GM23338 (cell line): ENCODE measurements around the gene POR. TPM values are rescaled to one million over a fixed set of nuclear protein-coding genes. Genes with fewer than 3 reads are reported as not detected.

Source experiments
- ATAC-seq: fragments of 200-7000 bp; cut with Tn5 transposase; 3 replicates; pipeline ENCODE4 v1.9.1; 2020
- DNase-seq: peaks from one replicate; pipeline ENCODE4 v3.0.0-alpha.2; 2015; ENCODE audit warnings: low spot score
- H2AFZ ChIP-seq: fragments of 200-600 bp; sonication (generic); 2 replicates; pipeline ENCODE4 v1.8.0; 2016; ENCODE audit warnings: antibody characterized with exemption, mild to moderate bottlenecking, moderate library complexity
- H3F3A ChIP-seq: fragments of 200-600 bp; sonication (generic); replicated peaks from 2 replicates; pipeline ENCODE4 v1.8.0; 2017; ENCODE audit warnings: antibody characterized with exemption, mixed run types, low read depth
- H3K27ac ChIP-seq: fragments of 200-600 bp; sonication (generic); 2 replicates; pipeline ENCODE4 v1.6.1; 2016; ENCODE audit warnings: low read depth
- H3K27me3 ChIP-seq: fragments of 200-600 bp; sonication (generic); 2 replicates; pipeline ENCODE4 v1.8.0; 2016; ENCODE audit warnings: mild to moderate bottlenecking, mixed run types, moderate library complexity; ENCODE audit not compliant: insufficient read depth
- H3K36me3 ChIP-seq: fragments of 200-600 bp; sonication (generic); 2 replicates; pipeline ENCODE4 v1.8.0; 2016; ENCODE audit warnings: mild to moderate bottlenecking; ENCODE audit not compliant: insufficient read depth
- H3K4me1 ChIP-seq: fragments of 200-600 bp; sonication (generic); 2 replicates; pipeline ENCODE4 v1.8.0; 2016; ENCODE audit warnings: mild to moderate bottlenecking, moderate library complexity; ENCODE audit not compliant: insufficient read depth
- H3K4me2 ChIP-seq: fragments of 200-600 bp; sonication (generic); 2 replicates; pipeline ENCODE4 v1.7.1; 2017; ENCODE audit warnings: mixed run types
- H3K4me3 ChIP-seq: fragments of 200-600 bp; sonication (generic); 2 replicates; pipeline ENCODE4 v1.6.1; 2016; ENCODE audit warnings: mixed run types
- H3K79me2 ChIP-seq: fragments of 200-600 bp; sonication (generic); replicated peaks from 2 replicates; pipeline ENCODE4 v1.8.0; 2017; ENCODE audit warnings: mild to moderate bottlenecking; ENCODE audit not compliant: insufficient read depth
- H3K9me2 ChIP-seq: fragments of 200-600 bp; sonication (generic); 2 replicates; pipeline ENCODE4 v1.8.0; 2017; ENCODE audit not compliant: insufficient read depth
- H4K20me1 ChIP-seq: fragments of 200-600 bp; sonication (generic); replicated peaks from 2 replicates; pipeline ENCODE4 v1.8.0; 2017; ENCODE audit warnings: mild to moderate bottlenecking; ENCODE audit not compliant: insufficient read depth
- H3K27ac Mint-ChIP-seq: 2 replicates; pipeline ENCODE4 v1.8.0; 2020; ENCODE audit warnings: inconsistent platforms, mild to moderate bottlenecking, moderate library complexity, mixed read lengths
- H3K27me3 Mint-ChIP-seq: 3 replicates; pipeline ENCODE4 v1.8.0; 2022; ENCODE audit warnings: low read depth, mild to moderate bottlenecking, moderate library complexity, mixed read lengths, inconsistent platforms; ENCODE audit not compliant: insufficient read depth, poor library complexity
- H3K36me3 Mint-ChIP-seq: 3 replicates; pipeline ENCODE4 v1.8.0; 2021; ENCODE audit warnings: low read depth, mild to moderate bottlenecking, inconsistent platforms, moderate library complexity, mixed read lengths
- H3K4me1 Mint-ChIP-seq: 3 replicates; pipeline ENCODE4 v1.8.0; 2020; ENCODE audit warnings: mild to moderate bottlenecking, inconsistent platforms, mixed read lengths
- H3K4me3 Mint-ChIP-seq: 3 replicates; pipeline ENCODE4 v1.8.0; 2021; ENCODE audit warnings: moderate library complexity, mild to moderate bottlenecking, inconsistent platforms, mixed read lengths
- H3K9me3 Mint-ChIP-seq: 3 replicates; pipeline ENCODE4 v1.8.0; 2020; ENCODE audit warnings: moderate library complexity, mild to moderate bottlenecking, inconsistent platforms, mixed read lengths
- CREB1 ChIP-seq: fragments of 250-450 bp; sonication (Bioruptor Pico); IDR thresholded peaks from 2 replicates; pipeline ENCODE4 v1.5.0; 2020; ENCODE audit warnings: low read depth, mild to moderate bottlenecking, moderate library complexity
- EZH2 ChIP-seq: fragments of 200-600 bp; sonication (generic); IDR thresholded peaks from one replicate; pipeline ENCODE4 v1.8.0; 2017; ENCODE audit warnings: antibody characterized with exemption, mild to moderate bottlenecking, low read depth; ENCODE audit not compliant: unreplicated experiment
- JUNB ChIP-seq: IDR thresholded peaks from one replicate; pipeline ENCODE4 v1.6.1; 2016; ENCODE audit warnings: antibody characterized with exemption; ENCODE audit not compliant: unreplicated experiment
- ZNF114 ChIP-seq: fragments of 250-450 bp; sonication (Bioruptor Pico); IDR thresholded peaks from 2 replicates; pipeline ENCODE4 v1.5.0; 2020; ENCODE audit warnings: mild to moderate bottlenecking, moderate library complexity
- ZNF331 ChIP-seq: fragments of 250-450 bp; sonication (Bioruptor Pico); IDR thresholded peaks from 2 replicates; pipeline ENCODE4 v1.5.0; 2020; ENCODE audit warnings: low read depth, mild to moderate bottlenecking, moderate library complexity
- polyA plus RNA-seq: library from polyadenylated mRNA; unstranded; fragments of >200 nt; fragmentation: Nextera tagmentation; extraction: Ambion mirVana; gene quantifications from 2 replicates; pipeline ENCODE4 v1.2.1, GENCODE V29; 2016
- total RNA-seq: library from RNA; depleted of rRNA; stranded (reverse); fragments of >200 nt; shearing (Covaris generic); gene quantifications from 2 replicates; pipeline ENCODE4 v1.2.3, GENCODE V29; 2014
- TF ChIP-seq, protein P1 (sequence below): fragments of 250-450 bp; sonication (Bioruptor Pico); IDR thresholded peaks from 2 replicates; pipeline ENCODE4 v1.5.0; 2020; ENCODE audit warnings: mild to moderate bottlenecking, moderate library complexity
- TF ChIP-seq, protein P2 (sequence below): IDR thresholded peaks from one replicate; pipeline ENCODE4 v1.6.1; 2018; ENCODE audit warnings: antibody characterized with exemption; ENCODE audit not compliant: unreplicated experiment
- TF ChIP-seq, protein P3 (sequence below), 2 experiments: fragments of 200-600 bp in 1 of 2; sonication (generic) in 1 of 2; conservative IDR thresholded peaks; 2 replicates each; pipeline versions ENCODE4 v1.5.1 to v1.6.1; 2016 to 2017; ENCODE audit warnings: antibody characterized with exemption in 2 of 2, low read depth in 2 of 2, mild to moderate bottlenecking in 2 of 2, moderate library complexity in 1 of 2

The POR gene
- total and polyA plus RNA-seq, 2 experiments from 2014 or later = 126 to 164 TPM

DNA sequence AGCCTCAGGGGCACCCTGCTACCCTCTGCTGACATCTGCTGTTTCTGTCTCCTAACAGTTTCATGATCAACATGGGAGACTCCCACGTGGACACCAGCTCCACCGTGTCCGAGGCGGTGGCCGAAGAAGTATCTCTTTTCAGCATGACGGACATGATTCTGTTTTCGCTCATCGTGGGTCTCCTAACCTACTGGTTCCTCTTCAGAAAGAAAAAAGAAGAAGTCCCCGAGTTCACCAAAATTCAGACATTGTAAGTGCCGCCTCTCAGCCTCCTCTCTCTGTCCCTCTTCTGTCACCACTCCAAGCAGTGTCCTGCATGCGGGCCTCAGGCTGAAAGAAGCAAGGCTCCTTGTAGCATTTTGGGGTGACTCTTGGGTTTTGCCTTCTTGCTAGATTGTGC, 39.0 kb downstream of the POR start (continued):
- TF ChIP-seq, protein P1, sequence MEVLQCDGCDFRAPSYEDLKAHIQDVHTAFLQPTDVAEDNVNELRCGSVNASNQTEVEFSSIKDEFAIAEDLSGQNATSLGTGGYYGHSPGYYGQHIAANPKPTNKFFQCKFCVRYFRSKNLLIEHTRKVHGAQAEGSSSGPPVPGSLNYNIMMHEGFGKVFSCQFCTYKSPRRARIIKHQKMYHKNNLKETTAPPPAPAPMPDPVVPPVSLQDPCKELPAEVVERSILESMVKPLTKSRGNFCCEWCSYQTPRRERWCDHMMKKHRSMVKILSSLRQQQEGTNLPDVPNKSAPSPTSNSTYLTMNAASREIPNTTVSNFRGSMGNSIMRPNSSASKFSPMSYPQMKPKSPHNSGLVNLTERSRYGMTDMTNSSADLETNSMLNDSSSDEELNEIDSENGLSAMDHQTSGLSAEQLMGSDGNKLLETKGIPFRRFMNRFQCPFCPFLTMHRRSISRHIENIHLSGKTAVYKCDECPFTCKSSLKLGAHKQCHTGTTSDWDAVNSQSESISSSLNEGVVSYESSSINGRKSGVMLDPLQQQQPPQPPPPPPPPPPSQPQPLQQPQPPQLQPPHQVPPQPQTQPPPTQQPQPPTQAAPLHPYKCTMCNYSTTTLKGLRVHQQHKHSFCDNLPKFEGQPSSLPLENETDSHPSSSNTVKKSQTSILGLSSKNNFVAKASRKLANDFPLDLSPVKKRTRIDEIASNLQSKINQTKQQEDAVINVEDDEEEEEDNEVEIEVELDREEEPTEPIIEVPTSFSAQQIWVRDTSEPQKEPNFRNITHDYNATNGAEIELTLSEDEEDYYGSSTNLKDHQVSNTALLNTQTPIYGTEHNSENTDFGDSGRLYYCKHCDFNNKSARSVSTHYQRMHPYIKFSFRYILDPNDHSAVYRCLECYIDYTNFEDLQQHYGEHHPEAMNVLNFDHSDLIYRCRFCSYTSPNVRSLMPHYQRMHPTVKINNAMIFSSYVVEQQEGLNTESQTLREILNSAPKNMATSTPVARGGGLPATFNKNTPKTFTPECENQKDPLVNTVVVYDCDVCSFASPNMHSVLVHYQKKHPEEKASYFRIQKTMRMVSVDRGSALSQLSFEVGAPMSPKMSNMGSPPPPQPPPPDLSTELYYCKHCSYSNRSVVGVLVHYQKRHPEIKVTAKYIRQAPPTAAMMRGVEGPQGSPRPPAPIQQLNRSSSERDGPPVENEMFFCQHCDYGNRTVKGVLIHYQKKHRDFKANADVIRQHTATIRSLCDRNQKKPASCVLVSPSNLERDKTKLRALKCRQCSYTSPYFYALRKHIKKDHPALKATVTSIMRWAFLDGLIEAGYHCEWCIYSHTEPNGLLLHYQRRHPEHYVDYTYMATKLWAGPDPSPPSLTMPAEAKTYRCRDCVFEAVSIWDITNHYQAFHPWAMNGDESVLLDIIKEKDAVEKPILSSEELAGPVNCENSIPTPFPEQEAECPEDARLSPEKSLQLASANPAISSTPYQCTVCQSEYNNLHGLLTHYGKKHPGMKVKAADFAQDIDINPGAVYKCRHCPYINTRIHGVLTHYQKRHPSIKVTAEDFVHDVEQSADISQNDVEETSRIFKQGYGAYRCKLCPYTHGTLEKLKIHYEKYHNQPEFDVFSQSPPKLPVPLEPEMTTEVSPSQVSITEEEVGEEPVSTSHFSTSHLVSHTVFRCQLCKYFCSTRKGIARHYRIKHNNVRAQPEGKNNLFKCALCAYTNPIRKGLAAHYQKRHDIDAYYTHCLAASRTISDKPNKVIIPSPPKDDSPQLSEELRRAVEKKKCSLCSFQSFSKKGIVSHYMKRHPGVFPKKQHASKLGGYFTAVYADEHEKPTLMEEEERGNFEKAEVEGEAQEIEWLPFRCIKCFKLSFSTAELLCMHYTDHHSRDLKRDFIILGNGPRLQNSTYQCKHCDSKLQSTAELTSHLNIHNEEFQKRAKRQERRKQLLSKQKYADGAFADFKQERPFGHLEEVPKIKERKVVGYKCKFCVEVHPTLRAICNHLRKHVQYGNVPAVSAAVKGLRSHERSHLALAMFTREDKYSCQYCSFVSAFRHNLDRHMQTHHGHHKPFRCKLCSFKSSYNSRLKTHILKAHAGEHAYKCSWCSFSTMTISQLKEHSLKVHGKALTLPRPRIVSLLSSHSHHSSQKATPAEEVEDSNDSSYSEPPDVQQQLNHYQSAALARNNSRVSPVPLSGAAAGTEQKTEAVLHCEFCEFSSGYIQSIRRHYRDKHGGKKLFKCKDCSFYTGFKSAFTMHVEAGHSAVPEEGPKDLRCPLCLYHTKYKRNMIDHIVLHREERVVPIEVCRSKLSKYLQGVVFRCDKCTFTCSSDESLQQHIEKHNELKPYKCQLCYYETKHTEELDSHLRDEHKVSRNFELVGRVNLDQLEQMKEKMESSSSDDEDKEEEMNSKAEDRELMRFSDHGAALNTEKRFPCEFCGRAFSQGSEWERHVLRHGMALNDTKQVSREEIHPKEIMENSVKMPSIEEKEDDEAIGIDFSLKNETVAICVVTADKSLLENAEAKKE (CRISPR knock-in tag) = no peak
- TF ChIP-seq ZNF331 (CRISPR knock-in tag) (no peak), CREB1 (CRISPR knock-in tag) (no peak)
- TF ChIP-seq, protein P2, sequence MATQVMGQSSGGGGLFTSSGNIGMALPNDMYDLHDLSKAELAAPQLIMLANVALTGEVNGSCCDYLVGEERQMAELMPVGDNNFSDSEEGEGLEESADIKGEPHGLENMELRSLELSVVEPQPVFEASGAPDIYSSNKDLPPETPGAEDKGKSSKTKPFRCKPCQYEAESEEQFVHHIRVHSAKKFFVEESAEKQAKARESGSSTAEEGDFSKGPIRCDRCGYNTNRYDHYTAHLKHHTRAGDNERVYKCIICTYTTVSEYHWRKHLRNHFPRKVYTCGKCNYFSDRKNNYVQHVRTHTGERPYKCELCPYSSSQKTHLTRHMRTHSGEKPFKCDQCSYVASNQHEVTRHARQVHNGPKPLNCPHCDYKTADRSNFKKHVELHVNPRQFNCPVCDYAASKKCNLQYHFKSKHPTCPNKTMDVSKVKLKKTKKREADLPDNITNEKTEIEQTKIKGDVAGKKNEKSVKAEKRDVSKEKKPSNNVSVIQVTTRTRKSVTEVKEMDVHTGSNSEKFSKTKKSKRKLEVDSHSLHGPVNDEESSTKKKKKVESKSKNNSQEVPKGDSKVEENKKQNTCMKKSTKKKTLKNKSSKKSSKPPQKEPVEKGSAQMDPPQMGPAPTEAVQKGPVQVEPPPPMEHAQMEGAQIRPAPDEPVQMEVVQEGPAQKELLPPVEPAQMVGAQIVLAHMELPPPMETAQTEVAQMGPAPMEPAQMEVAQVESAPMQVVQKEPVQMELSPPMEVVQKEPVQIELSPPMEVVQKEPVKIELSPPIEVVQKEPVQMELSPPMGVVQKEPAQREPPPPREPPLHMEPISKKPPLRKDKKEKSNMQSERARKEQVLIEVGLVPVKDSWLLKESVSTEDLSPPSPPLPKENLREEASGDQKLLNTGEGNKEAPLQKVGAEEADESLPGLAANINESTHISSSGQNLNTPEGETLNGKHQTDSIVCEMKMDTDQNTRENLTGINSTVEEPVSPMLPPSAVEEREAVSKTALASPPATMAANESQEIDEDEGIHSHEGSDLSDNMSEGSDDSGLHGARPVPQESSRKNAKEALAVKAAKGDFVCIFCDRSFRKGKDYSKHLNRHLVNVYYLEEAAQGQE = no peak

DNA sequence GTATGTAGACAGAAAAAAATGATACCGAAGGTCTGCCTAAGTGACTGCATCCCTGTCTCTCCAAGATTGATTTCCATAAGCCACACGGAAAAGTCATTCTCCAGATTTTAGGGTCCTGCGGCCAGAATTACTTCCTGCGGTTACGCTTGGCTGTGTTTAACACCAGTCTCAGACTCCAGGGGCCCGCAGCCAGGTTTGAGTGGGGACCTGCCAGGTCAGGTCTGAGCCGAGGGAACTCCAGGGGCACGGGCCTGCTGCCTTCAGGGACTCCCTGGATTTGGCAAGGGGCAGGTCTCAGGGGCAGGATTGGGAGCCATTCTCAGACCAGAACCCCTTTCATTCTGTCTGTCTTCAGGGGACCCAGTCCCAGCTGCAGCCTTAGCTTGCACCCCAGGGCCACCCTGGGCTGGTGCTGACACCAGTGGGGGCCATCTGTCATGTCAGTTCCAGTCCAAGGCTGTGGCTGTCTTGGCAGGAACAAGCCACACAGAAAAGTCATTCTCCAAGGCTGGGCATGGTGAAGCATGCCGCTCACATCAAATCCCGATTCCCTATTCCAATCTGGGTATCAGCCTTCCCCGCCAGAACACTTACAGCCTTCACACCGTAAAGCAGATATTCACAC, 40.5 kb downstream of the POR start:
- Histone ChIP-seq H3K27ac (no peak overlapping the region), H3K4me3 (no peak overlapping the region), H3K36me3 (peaks cover 16% of the 10 kb centered on the region), H3K27me3 (no peaks in the 10 kb centered on the region), H3K4me1 (peaks cover 5% of the 10 kb centered on the region), H2AFZ (no peak overlapping the region), H3K79me2 (peaks cover 10% of the 10 kb centered on the region), H3K9me2 (no peaks in the 10 kb centered on the region), H4K20me1 (peaks cover 2% of the 10 kb centered on the region; the same call in 1 of the 2 replicates), H3F3A (0 out of 2 replicates have a peak, but pooled peaks cover 4% of the 10 kb centered on the region), H3K4me2 (no peak overlapping the region)
- peaks cover 6% of the 10 kb centered on the region for H3K9me3 Mint-ChIP-seq
- no peaks in the 10 kb centered on the region for H3K27me3 Mint-ChIP-seq
- DNase-seq (no peak), ATAC-seq (no peak)
- H3K36me3 Mint-ChIP-seq = peaks cover 51% of the 10 kb centered on the region
- no peak overlapping the region for H3K4me3 Mint-ChIP-seq
- no peak overlapping the region for H3K27ac Mint-ChIP-seq
- peaks cover 19% of the 10 kb centered on the region for H3K4me1 Mint-ChIP-seq
- no peak for TF ChIP-seq CREB1 (CRISPR knock-in tag)
- TF ChIP-seq ZNF114 (CRISPR knock-in tag) = no peak
- TF ChIP-seq, protein P2 = no peak
- TF ChIP-seq, protein P3, sequence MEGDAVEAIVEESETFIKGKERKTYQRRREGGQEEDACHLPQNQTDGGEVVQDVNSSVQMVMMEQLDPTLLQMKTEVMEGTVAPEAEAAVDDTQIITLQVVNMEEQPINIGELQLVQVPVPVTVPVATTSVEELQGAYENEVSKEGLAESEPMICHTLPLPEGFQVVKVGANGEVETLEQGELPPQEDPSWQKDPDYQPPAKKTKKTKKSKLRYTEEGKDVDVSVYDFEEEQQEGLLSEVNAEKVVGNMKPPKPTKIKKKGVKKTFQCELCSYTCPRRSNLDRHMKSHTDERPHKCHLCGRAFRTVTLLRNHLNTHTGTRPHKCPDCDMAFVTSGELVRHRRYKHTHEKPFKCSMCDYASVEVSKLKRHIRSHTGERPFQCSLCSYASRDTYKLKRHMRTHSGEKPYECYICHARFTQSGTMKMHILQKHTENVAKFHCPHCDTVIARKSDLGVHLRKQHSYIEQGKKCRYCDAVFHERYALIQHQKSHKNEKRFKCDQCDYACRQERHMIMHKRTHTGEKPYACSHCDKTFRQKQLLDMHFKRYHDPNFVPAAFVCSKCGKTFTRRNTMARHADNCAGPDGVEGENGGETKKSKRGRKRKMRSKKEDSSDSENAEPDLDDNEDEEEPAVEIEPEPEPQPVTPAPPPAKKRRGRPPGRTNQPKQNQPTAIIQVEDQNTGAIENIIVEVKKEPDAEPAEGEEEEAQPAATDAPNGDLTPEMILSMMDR (conservative IDR thresholded peaks at IDR 0.05; ENCODE audit: low read depth in 2 of 2) = no peak
- no peak for TF ChIP-seq ZNF331 (CRISPR knock-in tag)
- no peak for TF ChIP-seq EZH2
- no peak for TF ChIP-seq JUNB
